H1 (cell line): ENCODE data around the gene FARP2. TPM values are rescaled to one million over a fixed set of nuclear protein-coding genes. Genes with fewer than 3 reads are reported as not detected.

Experiments used
- CTCF ChIA-PET: fragments of 300-600 bp; sonication (Branson Sonifier 250); formaldehyde crosslinking; loops from one replicate; lab custom pipeline; 2021; ENCODE audit not compliant: partially characterized antibody; lab: Charles Lee
- POLR2A ChIA-PET: fragments of 300-600 bp; sonication (Branson Sonifier 250); formaldehyde crosslinking; loops from one replicate; lab custom pipeline; 2021; ENCODE audit warnings: inconsistent platforms; ENCODE audit not compliant: partially characterized antibody; lab: Charles Lee
- DNase-seq, 2 experiments: peaks; one replicate each; pipeline versions ENCODE4 v3.0.0 to v3.0.0-alpha.2; 2010 to 2022; ENCODE audit warnings: low spot score in 2 of 2, low read depth in 1 of 2, mixed read lengths in 1 of 2
- FAIRE-seq: peaks from 2 replicates; lab custom pipeline; 2011; peaks lifted over from hg19 to GRCh38; lab: Jason Lieb, UNC
- H2AFZ ChIP-seq: 2 replicates; pipeline ENCODE4 v1.8.1; 2012; ENCODE audit warnings: low read length, inconsistent platforms
- H2AK5ac ChIP-seq: 2 replicates; pipeline ENCODE4 v1.6.1; 2013; ENCODE audit warnings: low read depth, low read length
- H2BK120ac ChIP-seq: replicated peaks from 2 replicates; pipeline ENCODE3; 2013; ENCODE audit warnings: low read depth, low read length, inconsistent platforms
- H2BK12ac ChIP-seq: 2 replicates; pipeline ENCODE4 v1.6.1; 2013; ENCODE audit warnings: low read depth, low read length
- H2BK15ac ChIP-seq: 2 replicates; pipeline ENCODE4 v1.6.1; 2013; ENCODE audit warnings: low read length
- H2BK20ac ChIP-seq: 2 replicates; pipeline ENCODE4 v1.6.1; 2013; ENCODE audit warnings: low read length
- H2BK5ac ChIP-seq: 2 replicates; pipeline ENCODE4 v1.6.1; 2013; ENCODE audit warnings: low read depth, low read length
- H3K14ac ChIP-seq: 2 replicates; pipeline ENCODE4 v1.6.1; 2013; ENCODE audit warnings: inconsistent platforms; ENCODE audit not compliant: insufficient read length
- H3K18ac ChIP-seq: 2 replicates; pipeline ENCODE4 v1.6.1; 2013; ENCODE audit warnings: low read length; ENCODE audit errors: extremely low read depth
- H3K23ac ChIP-seq: 2 replicates; pipeline ENCODE4 v1.6.1; 2013; ENCODE audit warnings: inconsistent platforms; ENCODE audit not compliant: insufficient read length
- H3K23me2 ChIP-seq: 2 replicates; pipeline ENCODE4 v1.6.1; 2013; ENCODE audit warnings: low read depth, low read length
- H3K27ac ChIP-seq: 2 replicates; pipeline ENCODE4 v1.6.1; 2011; ENCODE audit warnings: low read depth, low read length, inconsistent platforms
- H3K27me3 ChIP-seq, 4 experiments: replicated peaks in 1 of 4; 1 replicate in 1 of 4; 2 replicates in 3 of 4; pipeline versions ENCODE4 v1.6.1 to v1.8.1; 2011 to 2013; ENCODE audit warnings: low read length in 3 of 4, mild to moderate bottlenecking in 3 of 4, inconsistent platforms in 2 of 4, mixed read lengths in 2 of 4, moderate library complexity in 1 of 4; ENCODE audit not compliant: control insufficient read depth in 3 of 4, insufficient read depth in 3 of 4; ENCODE audit errors: extremely low read depth in 1 of 4
- H3K36me3 ChIP-seq, 4 experiments: 2 replicates each; pipeline versions ENCODE4 v1.6.1 to v1.8.1; 2011 to 2013; ENCODE audit warnings: mild to moderate bottlenecking in 4 of 4, low read length in 3 of 4, moderate library complexity in 2 of 4, control low read depth in 1 of 4, inconsistent platforms in 1 of 4; ENCODE audit not compliant: insufficient read depth in 4 of 4, control insufficient read depth in 2 of 4
- H3K4ac ChIP-seq: replicated peaks from 2 replicates; pipeline ENCODE3; 2013; ENCODE audit warnings: low read length, low read depth, mixed read lengths, inconsistent platforms; ENCODE audit not compliant: insufficient read length
- H3K4me1 ChIP-seq, 4 experiments: replicated peaks in 1 of 4; 1 replicate in 1 of 4; 2 replicates in 3 of 4; pipeline versions ENCODE4 v1.6.1 to v1.8.1; 2011 to 2013; ENCODE audit warnings: low read length in 3 of 4, inconsistent platforms in 2 of 4, mixed read lengths in 1 of 4; ENCODE audit not compliant: insufficient read depth in 4 of 4, control insufficient read depth in 3 of 4
- H3K4me2 ChIP-seq, 2 experiments: 2 replicates each; pipeline versions ENCODE4 v1.6.1 to v1.8.1; 2011 to 2013; ENCODE audit warnings: low read depth in 2 of 2, low read length in 2 of 2, control low read depth in 1 of 2, inconsistent platforms in 1 of 2, mild to moderate bottlenecking in 1 of 2; ENCODE audit not compliant: insufficient read depth in 1 of 2
- H3K4me3 ChIP-seq, 4 experiments: fragments of 200-600, 300-600 bp in 1 of 4; sonication (generic), shearing (Covaris generic), sonication (Bioruptor Twin) in 1 of 4; 2 replicates each; pipeline versions ENCODE4 v1.5.1 to v1.8.1; 2011 to 2016; ENCODE audit warnings: low read length in 4 of 4, low read depth in 3 of 4, control low read depth in 2 of 4, inconsistent platforms in 2 of 4, mild to moderate bottlenecking in 2 of 4, mixed read lengths in 1 of 4, moderate library complexity in 1 of 4; ENCODE audit not compliant: insufficient read depth in 2 of 4; ENCODE audit errors: extremely low read depth in 1 of 4
- H3K56ac ChIP-seq: replicated peaks from 2 replicates; pipeline ENCODE3; 2013; ENCODE audit warnings: low read depth, mild to moderate bottlenecking, mixed read lengths, low read length, inconsistent platforms; ENCODE audit not compliant: insufficient read length
- H3K79me1 ChIP-seq: 2 replicates; pipeline ENCODE4 v1.6.1; 2013; ENCODE audit warnings: low read depth, low read length, control low read depth
- H3K79me2 ChIP-seq, 2 experiments: 2 replicates each; pipeline versions ENCODE4 v1.6.1 to v1.8.1; 2012 to 2013; ENCODE audit warnings: low read length in 2 of 2, mild to moderate bottlenecking in 2 of 2, inconsistent platforms in 1 of 2; ENCODE audit not compliant: insufficient read depth in 2 of 2, control insufficient read depth in 1 of 2
- H3K9ac ChIP-seq, 4 experiments: replicated peaks in 1 of 4; 1 replicate in 1 of 4; 2 replicates in 3 of 4; pipeline versions ENCODE4 v1.6.1 to v1.8.1; 2011 to 2013; ENCODE audit warnings: low read depth in 3 of 4, low read length in 3 of 4, control low read depth in 2 of 4, mild to moderate bottlenecking in 2 of 4, moderate library complexity in 2 of 4, inconsistent platforms in 1 of 4; ENCODE audit errors: extremely low read depth in 1 of 4
- H3K9me3 ChIP-seq, 2 experiments: 2 replicates each; pipeline versions ENCODE4 v1.6.1 to v1.8.1; 2012 to 2013; ENCODE audit warnings: mild to moderate bottlenecking in 2 of 2, moderate library complexity in 2 of 2, control low read depth in 1 of 2, inconsistent platforms in 1 of 2, low read depth in 1 of 2, low read length in 1 of 2, mixed read lengths in 1 of 2; ENCODE audit not compliant: insufficient read depth in 2 of 2
- H4K20me1 ChIP-seq, 2 experiments: replicated peaks in 1 of 2; 2 replicates each; pipeline versions ENCODE3 to v1.8.1; 2011 to 2013; ENCODE audit warnings: inconsistent platforms in 2 of 2, low read length in 2 of 2, mild to moderate bottlenecking in 1 of 2; ENCODE audit not compliant: insufficient read depth in 2 of 2, control insufficient read depth in 1 of 2
- H4K5ac ChIP-seq: 2 replicates; pipeline ENCODE4 v1.6.1; 2013; ENCODE audit warnings: low read length, low read depth, mixed read lengths, inconsistent platforms; ENCODE audit not compliant: insufficient read length
- H4K8ac ChIP-seq: 2 replicates; pipeline ENCODE4 v1.8.0; 2013; ENCODE audit warnings: mild to moderate bottlenecking, moderate library complexity, low read length, inconsistent platforms; ENCODE audit not compliant: insufficient read depth; ENCODE audit errors: extremely low read depth
- H4K91ac ChIP-seq: replicated peaks from 2 replicates; pipeline ENCODE3; 2013; ENCODE audit warnings: low read length, mixed read lengths, inconsistent platforms; ENCODE audit not compliant: insufficient read length
- BRCA1 ChIP-seq: IDR thresholded peaks from 2 replicates; pipeline ENCODE4 v1.6.1; 2012; ENCODE audit warnings: low read depth, low read length, improper control_type of control experiment
- CEBPB ChIP-seq: IDR thresholded peaks from 2 replicates; pipeline ENCODE4 v1.6.1; 2012; ENCODE audit warnings: low read depth, low read length
- GTF2F1 ChIP-seq: IDR thresholded peaks from 2 replicates; pipeline ENCODE4 v1.6.1; 2012; ENCODE audit warnings: low read depth, low read length, improper control_type of control experiment, borderline replicate concordance
- HDAC6 ChIP-seq: IDR thresholded peaks from one replicate; pipeline ENCODE4 v1.7.1; 2012; ENCODE audit warnings: low read depth, mild to moderate bottlenecking, inconsistent platforms, low read length, moderate library complexity
- KDM4A ChIP-seq: IDR thresholded peaks from one replicate; pipeline ENCODE4 v1.7.1; 2012; ENCODE audit warnings: low read depth, mild to moderate bottlenecking, moderate library complexity, low read length, inconsistent platforms; ENCODE audit not compliant: severe bottlenecking
- SRF ChIP-seq: IDR thresholded peaks from 2 replicates; pipeline ENCODE4 v1.6.1; 2011; ENCODE audit warnings: mild to moderate bottlenecking, low read depth, low read length, moderate library complexity
- TAF1 ChIP-seq: IDR thresholded peaks from 2 replicates; pipeline ENCODE4 v1.6.1; 2011; ENCODE audit warnings: mild to moderate bottlenecking, low read depth, low read length
- ZNF274 ChIP-seq: IDR thresholded peaks from 2 replicates; pipeline ENCODE4 v1.7.0; 2012; ENCODE audit warnings: low read length, borderline replicate concordance; ENCODE audit errors: extremely low read depth
- WGBS, 2 experiments: shearing (Covaris generic) in 1 of 2; methylation state at CpG; one replicate each; pipeline versions ENCODE4 v1.1.6 to v1.1.7; 2013 to 2015; ENCODE audit warnings: low lambda C conversion rate in 2 of 2, mixed read lengths in 2 of 2, inconsistent platforms in 1 of 2, low coverage in 1 of 2, missing lambda C conversion rate in 1 of 2; ENCODE audit not compliant: insufficient replicate concordance in 2 of 2, insufficient coverage in 1 of 2, insufficient read length in 1 of 2; ENCODE audit errors: extremely low coverage in 1 of 2, missing lambda C conversion rate in 1 of 2; 5-methylcytosine and 5-hydroxymethylcytosine counted together
- polyA plus RNA-seq, 7 experiments: library from polyadenylated mRNA; depleted of rRNA in 3 of 7; stranded (reverse) in 5 of 7; unstranded in 2 of 7; fragments of >200 nt in 5 of 7; fragments of 200-250 nt in 2 of 7; gene quantifications; 1 replicate in 5 of 7; 2 replicates in 1 of 7; 4 replicates in 1 of 7; pipeline versions ENCODE4 v1.2.1 to v1.2.3, GENCODE V29; 2011 to 2013; ENCODE audit warnings: missing spikeins in 2 of 7, mixed read lengths in 2 of 7
- total RNA-seq: library from RNA; stranded (reverse); fragmentation: NEBNext Ultra II Directional; extraction: Animal tissue kit (Norgen Biotek cat#: 25700); gene quantifications from 2 replicates; pipeline ENCODE4 v1.2.1, GENCODE V29; 2021

The FARP2 gene
- total and polyA plus RNA-seq, 2 of the 8 experiments (the other 6 are each of a cell fraction or from before 2014, with no cell fraction given), result 12.4 to 33.4 TPM

GRCh38 chr2:241534701-241535375 lies 178.8 kb downstream of the FARP2 start:
- WGBS, 2 experiments, result 83% methylated on average over 17 of the region's 17 CpGs; no CpG with 5 or more reads in 1 of the 2 experiments
- H3K14ac ChIP-seq, result no peak overlapping the region
- H2BK5ac ChIP-seq, result no peak overlapping the region
- DNase-seq, result no peak
- H3K23me2 ChIP-seq, result no peaks in the 10 kb centered on the region
- no peak for FAIRE-seq
- H3K27ac ChIP-seq, result no peak overlapping the region
- no peaks in the 10 kb centered on the region for H3K79me2 ChIP-seq
- no peak overlapping the region for H3K56ac ChIP-seq
- CTCF ChIA-PET, result no interaction called here
- no peaks in the 10 kb centered on the region for H3K9me3 ChIP-seq
- no peak overlapping the region for H2BK12ac ChIP-seq
- no peak overlapping the region for H2AFZ ChIP-seq
- H3K18ac ChIP-seq, result no peak overlapping the region
- no peak overlapping the region for H3K23ac ChIP-seq
- TF ChIP-seq ZNF274 (no peak), TAF1 (no peak), BRCA1 (no peak), KDM4A (no peak), SRF (no peak), GTF2F1 (no peak), CEBPB (no peak), HDAC6 (no peak)
- TF ChIP-seq, all 59 proteins: peak for 0
- Histone ChIP-seq H3K79me1 (no peaks in the 10 kb centered on the region), H2BK120ac (no peak overlapping the region), H2AK5ac (no peak overlapping the region), H3K4me1 (no peaks in the 10 kb centered on the region; a peak in 1 of 7 replicates), H3K4me3 (no peak overlapping the region), H3K4ac (no peak overlapping the region), H4K91ac (no peak overlapping the region), H2BK15ac (no peak overlapping the region), H3K36me3 (no peaks in the 10 kb centered on the region), H4K20me1 (no peaks in the 10 kb centered on the region), H3K9ac (no peak overlapping the region), H4K5ac (no peak overlapping the region), H4K8ac (peak overlapping the region; percentile 35; the same call in 1 of the 2 replicates), H3K4me2 (no peak overlapping the region), H3K27me3 (peaks cover 0 to 1% (median under 1%) of the 10 kb centered on the region in 4 experiments; a peak in 3 of 7 replicates), H2BK20ac (no peak overlapping the region)
- POLR2A ChIA-PET, result interaction anchor here (1.6 kb wide), 1 partner anchor 23 kb away, joined by 3 read pairs; no protein-coding TSS in a partner anchor
